SHP77 treated with DMSO at 0.1 percent for 48 hours (cell line): ENCODE data around the gene MYORG.

Experiments
- DNase-seq: peaks from one replicate; lab custom pipeline; 2025; lab: John Stamatoyannopoulos, UW

Gene MYORG

DNA sequence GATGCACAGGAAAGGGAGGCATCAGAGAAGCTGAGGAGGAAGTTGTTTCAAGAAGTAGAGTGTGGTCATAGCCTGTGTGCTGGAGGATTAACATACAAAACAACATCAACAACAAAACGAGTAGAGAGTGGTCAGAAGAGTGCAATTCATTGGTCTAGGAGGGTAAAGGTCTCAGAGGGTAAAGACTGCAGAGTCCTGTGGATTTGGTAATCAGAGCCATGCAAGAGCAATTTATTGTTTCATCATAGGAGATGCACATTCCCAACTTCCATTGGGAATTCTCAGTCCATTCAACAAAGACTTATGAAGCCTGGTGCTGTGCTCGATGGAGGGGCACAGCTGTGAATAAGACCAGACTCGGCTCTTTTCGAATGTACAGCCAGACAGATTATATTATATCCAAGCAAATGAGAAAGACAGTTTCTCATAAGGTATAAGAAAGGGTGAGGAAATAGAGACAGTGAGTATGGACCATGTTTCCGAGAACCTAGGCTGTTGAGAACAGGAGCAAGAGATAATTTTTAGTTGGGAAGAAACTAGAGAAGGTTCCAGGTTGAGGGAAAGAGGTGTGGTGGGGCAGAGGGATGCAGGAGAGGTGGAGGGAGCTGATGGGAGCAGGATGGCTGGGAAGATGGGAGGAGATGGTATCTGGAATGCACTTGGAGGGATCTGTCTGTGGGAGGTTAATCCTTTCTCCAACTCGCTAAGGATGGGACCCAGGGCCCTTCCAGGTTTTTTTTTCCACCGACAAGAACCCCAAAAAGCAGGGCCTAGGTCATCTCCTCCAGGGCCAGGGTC, 7.9 kb upstream of the MYORG start:
- no peak for DNase-seq

DNA sequence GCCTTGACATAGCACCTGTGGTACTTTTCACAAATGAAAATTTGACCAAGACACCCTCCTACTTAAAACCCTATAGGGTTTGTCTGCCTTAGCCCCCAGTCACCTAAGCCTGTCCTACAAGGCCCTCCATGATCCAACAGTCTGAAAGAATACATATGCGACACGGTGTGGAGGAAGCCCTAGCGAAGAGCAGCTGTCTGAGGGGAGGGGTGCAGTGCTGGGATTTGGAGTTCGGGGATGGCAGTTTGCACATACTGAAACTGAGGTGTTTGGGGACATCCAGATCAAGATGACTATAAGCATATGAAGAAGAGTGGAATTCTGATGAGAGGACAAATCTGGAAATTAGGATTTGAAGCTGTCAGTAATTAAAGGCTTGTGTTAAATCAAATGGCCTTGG, 7.2 kb upstream of the MYORG start:
- no peak for DNase-seq

DNA sequence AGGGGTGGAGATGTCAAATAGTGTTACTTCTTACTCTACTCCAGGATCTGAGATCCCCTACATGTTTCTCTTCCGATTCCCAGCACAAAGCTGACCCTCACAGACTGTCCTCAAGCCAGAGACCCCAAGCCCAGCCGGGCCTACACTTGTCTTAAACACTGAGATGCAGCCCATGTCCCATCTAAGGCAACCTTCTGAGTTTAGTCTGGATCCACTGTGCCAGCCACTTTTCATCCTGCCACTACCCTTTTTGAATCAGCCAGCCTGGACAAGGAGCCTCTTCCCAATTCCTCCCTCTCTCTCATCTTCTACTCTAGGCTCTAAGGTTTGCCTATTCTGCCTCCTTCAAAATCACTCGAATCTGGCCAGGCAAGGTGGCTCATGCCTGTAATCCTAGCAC, 6.2 kb upstream of the MYORG start:
- DNase-seq, result no peak

DNA sequence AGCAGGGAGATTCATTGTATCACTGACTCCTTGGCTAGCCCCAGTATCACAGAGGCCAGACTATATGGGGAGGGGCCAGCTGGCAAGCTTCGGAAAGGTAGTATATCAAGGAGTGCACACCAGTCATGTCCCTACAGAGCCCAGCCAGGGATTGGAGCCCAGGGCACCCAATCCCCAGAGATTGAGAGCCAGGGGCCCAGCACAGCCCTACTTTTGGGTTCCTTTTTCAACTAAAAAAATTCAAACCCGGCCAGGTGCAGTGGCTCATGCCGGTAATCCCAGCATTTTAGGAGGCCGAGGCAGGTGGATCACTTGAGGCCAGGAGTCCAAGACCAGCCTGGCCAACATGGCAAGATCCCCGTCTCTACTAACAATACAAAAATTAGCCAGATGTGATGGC, 5.4 kb upstream of the MYORG start:
- DNase-seq, result no peak

DNA sequence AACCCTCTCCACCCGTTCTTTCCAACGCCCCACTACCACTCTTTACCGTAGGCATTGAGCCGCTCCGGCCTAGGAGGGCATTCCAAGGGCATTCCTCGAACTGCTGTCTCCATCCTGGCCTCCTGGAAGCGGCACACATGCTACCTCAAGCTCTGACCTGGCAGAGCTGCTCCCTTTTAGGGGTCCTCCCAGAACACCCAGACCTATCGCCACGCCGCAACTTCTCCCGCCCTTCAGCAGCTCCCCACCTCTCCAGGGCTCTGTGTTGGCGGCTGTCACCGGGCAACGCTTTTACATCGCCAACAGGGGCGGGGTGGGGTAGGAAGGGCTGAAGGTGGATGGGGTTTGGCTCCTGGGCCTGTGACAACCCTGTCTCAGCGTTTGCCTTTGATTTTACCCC, 4.6 kb upstream of the MYORG start:
- no peak for DNase-seq

DNA sequence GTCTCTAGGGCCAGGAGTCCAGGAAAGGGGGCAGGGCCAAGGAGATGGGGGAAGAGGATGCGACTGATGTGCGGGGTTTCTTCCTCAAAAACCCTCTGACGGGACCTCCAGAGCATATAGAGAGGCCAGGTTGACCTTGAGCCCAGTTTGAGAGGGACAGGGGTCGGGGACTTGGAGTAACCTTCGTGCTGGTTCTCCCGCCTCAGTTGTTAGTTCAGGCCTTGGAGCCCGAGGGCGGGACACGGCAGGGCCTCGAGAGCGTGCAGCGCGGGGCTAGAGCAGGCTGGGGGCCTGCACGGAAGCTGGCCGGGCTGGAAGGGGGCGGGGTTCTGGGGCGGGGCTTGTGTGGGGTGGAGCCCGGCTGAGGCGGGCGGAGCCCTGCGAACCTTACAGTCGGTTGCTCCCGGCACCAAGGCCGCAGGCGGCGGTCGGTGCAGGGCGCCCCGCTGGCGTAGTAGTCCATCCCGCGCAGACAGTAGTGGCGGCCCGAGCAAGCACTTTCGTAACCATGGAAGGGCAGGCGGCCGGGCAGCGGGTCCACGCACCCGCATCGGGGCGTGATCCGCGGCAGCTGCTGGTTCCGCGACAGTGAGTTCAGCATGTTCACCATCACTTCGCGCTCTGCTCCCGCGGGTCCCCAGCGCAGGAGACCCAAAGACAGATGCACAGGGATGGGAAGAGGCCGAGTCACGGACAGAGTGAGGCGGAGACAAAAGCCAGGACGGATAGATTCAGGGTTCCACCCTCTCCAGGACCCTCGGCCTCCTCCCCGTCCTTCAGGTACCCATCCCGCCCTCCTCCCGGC, 4.0 kb upstream of the MYORG start:
- peak; percentile 15 for DNase-seq

DNA sequence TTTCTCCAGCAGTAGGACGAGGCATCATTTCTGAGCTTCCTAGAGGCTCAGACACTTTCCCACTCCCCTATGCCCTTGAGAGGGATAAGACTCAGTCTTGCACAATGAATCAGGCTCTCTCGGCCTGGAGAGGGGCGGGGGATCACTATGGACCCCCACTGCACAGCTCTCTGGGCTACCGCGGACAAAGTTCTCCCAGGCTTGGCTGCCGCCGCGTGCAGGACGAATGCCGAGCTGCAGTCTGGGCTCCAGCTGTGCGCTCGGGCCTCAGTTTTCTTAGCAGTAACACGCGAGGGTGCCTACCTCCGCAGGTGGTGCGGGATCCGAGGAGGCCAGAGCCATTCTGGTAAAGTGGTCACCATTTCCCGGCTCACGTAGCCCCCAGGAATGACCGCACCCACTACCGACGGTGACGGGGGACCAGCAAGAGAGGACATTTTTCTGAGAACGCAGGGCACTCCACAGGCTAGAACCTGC, 3.4 kb upstream of the MYORG start:
- no peak for DNase-seq

DNA sequence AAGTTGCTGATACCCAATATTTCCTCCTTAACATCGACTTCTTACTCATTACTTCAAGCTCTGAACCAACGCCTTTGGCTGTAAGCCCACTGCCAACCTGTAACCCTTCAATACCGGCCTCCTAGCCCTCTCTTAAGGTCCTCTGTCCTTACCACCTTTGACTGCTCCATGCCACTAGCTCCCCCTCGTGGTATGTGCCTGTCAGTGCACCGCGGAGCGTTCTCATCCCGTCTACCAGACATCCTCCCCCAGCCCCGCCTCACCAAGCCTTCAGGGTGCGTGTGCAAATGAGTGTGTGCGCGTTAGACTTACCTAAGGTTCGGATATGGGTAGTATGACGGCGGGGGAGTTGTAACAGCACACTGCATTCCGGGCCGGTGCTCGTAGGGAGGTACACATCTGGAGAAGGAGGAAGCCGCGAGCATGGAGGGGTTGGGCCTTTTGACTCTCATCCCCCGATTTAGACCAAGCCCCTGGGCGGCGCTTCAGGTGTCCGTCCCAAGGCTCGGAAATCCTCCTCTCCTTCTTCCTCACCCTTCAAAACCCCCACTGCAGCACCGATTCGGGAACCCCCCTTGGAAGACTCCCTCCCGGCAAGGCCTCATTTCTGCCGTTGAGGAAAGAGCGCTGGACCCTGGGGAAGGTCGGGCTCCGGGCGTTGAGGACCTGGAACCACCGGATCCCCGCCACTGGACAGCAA, 2.8 kb upstream of the MYORG start:
- peak; percentile 58 for DNase-seq

DNA sequence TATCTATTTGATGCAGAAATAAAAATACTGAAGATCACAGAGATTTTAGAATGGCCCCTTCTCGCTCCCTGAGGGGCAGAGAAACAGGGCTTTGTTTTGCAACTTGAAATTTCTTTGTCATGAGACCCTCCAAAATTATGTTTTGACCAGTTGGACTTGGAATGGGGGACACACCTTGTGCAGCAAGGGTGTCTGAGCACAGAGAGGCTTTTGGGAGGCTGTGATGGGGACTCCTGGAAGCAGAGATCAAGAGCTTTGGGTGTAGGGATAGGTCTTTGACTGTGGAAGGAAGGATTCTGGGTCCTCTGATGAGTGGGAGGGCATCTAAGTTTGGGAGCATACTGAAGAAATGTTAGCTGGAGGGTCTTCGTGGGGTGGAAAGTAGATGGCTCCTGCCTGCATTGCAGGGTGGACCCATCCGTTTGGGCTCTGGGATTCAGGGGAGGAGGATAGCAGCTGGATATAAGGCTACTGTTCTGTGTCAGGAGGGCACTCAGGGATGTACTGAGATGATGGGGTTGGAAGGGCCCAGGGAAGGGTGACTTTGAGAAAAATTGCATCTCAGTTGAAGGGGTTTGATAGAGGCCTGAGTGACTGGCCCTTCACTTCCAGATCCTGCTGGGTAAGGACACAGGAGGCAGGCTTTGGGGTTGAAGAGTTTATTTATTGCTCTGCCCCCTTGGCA, 1.8 kb upstream of the MYORG start:
- DNase-seq, result no peak

DNA sequence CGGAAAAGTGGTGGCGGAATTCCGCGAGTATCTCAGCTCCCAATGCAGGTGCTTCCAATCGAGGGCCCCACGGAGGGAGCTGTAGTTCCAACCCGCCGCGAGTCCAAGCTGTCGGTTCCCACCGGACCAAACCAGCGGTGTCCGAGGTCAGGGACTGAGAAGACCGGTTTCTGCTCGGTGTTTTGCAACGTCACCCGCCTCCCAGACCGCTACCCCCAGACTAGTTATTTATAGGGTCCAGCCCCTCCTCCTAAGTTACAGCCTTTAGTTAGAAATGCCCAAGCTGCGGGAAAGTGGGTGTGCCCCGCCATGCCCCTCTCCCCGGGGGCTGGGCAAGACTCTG, 677 bp upstream of the MYORG start:
- no peak for DNase-seq

DNA sequence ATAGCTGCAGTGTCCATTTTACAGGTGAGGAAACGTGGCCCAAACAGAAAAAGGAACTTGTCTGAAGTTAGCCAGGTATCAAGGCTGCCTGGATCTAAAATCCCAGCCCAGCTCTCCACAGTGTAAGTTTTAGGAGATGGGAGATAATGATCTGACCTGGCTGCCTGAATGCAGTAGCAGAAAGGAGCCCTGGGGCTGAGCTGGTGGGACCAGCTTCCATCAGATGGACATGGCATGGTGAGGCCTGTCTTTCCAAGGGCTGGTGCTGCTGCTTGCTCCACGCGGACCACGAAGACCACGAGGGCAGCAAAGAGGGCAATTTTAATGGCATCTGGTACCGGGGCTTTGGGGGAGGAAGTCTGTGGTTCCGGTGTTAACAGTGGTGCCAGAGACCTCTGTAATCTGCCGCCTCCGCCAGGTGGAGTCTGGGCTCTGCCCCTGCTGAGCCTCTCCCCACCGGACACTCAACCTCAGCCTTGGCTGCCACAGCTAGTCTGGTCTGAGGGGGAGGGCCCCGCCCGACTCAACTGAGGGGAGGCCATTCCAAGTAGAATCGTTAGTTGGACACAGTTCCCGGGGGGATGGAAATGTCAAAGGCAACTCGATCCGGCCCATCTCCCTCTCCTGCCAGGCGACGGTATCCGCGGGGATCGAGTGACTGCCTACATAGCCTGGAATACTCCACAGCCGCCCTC, 650 bp downstream of the MYORG start:
- DNase-seq, result peak; percentile 2

DNA sequence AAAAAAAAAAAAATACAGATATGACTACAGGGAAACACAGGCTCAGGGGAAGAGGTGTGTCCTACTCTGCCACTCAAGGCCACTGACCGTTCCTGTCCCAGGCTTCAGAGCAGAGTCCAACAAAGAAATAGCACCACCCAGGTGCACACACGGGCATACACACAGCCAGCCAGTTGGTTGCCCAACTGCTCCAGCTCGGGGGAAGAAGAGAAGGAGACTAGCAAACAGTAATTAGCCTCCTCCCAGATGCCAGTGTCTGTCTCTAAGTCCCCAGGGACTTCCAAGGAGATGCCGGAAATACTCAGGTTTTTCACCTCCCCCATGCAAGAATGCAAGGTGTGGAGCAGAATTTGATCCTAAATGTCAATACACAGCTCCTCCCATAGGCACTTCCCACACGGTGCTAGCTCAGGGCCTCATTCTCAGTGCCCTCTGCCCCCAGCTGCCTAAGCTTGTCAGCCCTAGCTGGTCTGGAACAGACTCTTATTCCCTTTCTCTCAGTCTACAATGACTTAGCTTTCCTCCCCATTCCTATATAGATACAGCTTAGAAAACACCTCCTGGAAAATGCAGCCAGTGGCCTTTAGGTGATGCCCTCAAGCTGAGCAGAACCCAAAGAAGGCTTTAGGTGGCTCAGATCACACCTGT, 1.7 kb downstream of the MYORG start:
- DNase-seq, result no peak

DNA sequence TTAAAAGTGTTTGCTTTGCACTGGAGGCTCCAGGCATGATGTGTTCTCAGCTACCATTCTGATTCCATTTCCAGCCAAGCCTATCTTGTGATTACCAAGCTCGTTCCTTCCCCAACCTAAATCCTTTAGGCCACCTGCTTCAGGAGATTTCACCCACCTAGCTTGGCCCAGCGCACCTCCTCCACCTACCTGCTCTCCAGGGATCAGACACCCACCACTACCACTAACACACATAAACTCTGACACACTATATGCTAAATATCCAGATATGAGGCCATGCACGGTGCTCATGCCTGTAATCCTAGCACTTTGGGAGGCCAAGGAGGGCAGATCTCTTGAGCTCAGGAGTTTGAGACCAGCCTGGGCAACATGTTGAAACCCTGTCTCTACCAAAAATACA, 2.4 kb downstream of the MYORG start:
- DNase-seq, result no peak

DNA sequence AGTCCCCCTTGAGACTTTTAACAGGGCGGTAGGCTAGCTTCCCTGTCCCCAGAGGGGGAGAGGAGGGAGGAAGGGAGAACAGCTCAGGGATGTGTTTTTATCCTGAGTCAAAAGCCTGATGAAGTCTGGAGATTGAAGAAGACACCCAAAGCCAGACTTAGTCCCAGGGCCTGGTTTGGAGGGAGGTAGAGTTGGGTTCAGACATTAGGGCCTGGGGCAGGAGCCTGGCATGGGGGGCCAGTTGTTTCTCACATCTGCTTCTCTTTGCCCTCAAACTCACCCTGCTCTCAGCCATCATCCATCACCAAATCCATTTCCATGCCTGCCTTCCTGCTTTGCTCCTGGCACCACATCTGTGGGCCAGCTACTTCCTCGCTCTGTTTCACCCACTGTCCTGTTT, 2.9 kb downstream of the MYORG start:
- no peak for DNase-seq

DNA sequence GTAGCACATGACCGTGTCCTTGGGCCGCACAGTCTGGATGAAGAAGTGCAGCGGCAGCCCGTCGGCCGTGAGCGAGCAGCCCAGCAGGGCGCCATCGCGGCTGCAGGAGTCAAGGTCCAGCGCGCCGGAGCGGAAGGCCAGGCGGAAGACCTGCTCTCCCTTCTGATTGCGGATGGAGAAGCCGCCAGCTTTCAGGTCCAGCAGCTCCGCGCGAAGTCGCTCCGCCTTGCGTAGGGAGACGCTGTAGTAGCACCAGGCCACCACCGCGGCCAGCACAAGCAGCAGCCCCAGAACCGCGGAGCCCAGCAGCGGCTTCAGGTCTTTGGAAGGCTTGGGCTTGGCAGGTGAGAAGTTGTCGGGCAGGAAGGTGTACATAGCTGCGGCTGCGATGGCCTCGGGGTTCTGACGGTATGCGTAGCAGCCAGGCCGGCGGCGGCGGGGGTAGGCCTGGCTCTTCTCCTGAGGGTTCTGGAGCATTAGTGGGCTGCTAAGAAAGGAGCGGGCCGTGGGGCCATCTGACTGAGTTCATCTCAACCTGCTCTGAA, 4.2 kb downstream of the MYORG start:
- no peak for DNase-seq

DNA sequence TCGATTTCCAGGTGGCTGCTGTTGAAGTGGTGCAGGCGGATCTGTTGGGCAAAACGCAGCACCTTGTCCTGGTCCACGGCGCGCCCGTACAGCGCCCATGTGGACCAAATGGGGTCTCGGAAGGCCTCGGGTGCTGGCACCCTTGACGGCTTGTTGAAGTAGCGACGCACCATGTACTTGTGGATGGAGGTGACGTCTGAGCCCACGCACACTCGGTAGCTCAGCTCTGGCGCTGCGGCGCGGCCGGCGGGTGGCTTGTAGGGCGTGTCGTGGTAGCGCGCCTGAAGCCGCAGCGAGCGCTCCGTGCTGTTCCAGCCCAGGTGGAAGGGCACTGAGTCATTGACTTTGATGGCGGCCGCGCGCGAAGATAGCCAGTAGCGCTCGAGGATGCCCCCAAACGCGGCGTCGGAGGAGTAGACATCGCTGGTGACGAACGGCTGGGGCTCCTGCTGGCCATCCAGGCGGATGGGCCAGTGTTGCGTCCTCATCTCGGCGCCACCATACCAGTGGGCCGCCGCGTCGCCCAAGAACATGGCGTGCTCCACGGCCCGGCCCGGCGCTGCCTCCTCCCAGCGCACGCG, 4.7 kb downstream of the MYORG start:
- DNase-seq, result no peak

DNA sequence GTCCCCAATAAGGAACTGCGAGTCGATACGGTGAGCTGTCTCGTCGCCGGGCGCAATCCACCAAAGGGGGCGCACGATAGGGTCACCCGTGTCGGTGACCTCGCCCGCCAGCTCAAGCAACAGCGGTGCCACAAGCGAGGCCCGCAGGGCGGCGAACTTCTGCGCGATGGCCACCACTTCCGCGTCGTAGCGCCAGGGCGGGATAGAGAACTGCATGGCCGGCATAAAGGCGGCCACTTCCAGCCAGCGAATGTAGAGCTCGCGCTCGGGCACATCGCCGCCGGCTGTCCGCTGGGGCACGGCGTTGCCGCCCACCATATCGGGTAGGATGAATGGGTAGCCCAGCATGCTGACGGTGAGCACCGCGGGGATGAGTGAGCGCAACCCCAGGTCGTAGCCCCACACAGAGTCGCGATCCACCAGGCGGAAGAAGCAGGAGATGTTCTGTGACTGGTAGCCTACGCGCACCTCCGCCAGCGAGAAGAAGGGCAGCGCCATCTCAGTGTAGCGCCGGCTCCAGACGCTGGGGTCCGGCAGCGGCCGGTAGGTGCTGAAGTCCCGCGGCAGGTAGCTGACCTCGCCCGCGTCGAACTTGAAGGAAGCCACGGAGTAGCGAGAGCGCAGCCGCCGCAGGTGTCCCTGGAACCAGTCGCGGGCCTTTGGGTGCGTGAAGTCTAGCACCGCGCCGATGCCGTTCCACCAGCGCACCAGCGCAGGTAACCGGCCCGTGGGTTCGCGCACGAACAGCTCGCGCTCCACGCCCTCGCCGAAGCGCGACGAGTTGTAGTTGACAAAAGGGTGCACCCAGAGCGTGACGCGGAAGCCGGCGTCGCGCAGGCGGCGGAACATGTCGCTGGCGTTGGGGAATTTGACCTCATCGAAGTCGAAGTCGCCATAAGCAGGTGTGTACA, 5.5 kb downstream of the MYORG start:
- no peak for DNase-seq

DNA sequence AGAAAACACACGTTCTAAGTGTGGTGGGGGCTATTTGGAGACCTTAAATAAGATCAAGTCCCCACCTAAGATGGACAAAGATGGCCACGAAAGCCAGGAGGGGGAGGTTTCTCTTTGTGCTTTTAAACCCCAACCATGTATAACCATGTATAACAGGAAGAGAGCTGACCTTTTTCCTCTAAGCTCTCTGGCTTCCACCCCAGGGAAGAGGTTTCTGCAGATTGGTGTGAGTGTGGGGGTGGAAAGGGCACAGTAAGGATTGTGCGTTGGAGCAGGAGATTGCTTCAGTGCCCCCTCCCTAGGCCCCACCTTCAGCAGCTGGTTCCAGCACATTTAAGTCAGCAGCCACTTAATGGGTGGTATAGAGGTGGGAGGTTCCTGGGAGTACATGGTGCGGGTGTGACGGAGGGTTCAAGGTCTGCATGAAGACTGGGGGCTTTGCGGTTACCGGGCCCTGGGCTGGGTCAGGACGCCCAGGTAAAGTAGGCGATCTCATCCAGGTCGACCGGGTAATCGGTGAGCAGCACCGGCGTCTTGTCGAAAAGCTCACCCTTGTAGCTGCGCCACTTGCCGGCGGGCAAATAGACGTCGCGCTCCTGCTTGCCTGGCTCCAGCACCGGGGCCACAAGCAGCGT, 6.2 kb downstream of the MYORG start:
- DNase-seq, result no peak

DNA sequence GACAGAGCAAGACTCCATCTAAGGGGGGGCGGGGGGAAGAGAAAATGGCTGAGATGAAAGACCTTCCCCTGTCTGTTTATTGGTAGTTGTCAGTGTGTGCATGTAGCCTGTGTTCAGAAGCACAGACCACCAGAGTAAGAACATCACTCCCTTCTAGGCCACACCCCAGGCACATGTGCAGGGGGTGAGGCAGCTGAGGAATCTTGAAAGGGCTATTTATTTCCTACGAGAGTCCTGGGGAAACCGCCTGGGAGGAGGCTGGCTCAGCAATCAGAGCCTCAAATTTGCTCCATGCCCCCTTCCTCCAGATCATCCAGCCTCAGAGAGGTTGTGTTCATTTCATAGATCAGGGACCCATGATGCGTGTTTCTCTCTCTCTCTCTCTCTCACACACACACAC, 7.1 kb downstream of the MYORG start:
- DNase-seq, result no peak
